HG02870 (cell line): ENCODE measurements around the gene ATP2A3.

Experiments
- ATAC-seq: cut with Tn5 transposase; IDR thresholded peaks from one replicate; pipeline ENCODE4 v1.9.1; 2021; ENCODE audit warnings: mild to moderate bottlenecking, moderate library complexity; ENCODE audit not compliant: unreplicated experiment

The ATP2A3 gene

GRCh38 chr17:3914312-3914670 is 49.9 kb downstream of the ATP2A3 start:
- no peak for ATAC-seq

- ATAC-seq: peak; percentile 51
These were observed 50.5 kb downstream of the ATP2A3 start for GRCh38 chr17:3913531-3914311.

GRCh38 chr17:3912827-3913226 is 51.4 kb downstream of the ATP2A3 start:
- no peak for ATAC-seq

- peak; percentile 62 for ATAC-seq
These were observed 52.8 kb downstream of the ATP2A3 start for GRCh38 chr17:3911271-3912053.

- no peak for ATAC-seq
These were observed 53.6 kb downstream of the ATP2A3 start for GRCh38 chr17:3910420-3911270.

GRCh38 chr17:3909257-3909656 is 55.0 kb downstream of the ATP2A3 start:
- no peak for ATAC-seq

GRCh38 chr17:3907483-3908216 is 56.6 kb downstream of the ATP2A3 start:
- no peak for ATAC-seq

- ATAC-seq: no peak
These were observed 57.4 kb downstream of the ATP2A3 start for GRCh38 chr17:3906881-3907280.

GRCh38 chr17:3905017-3905520 is 59.2 kb downstream of the ATP2A3 start:
- no peak for ATAC-seq

GRCh38 chr17:3904501-3904900 is 59.7 kb downstream of the ATP2A3 start:
- no peak for ATAC-seq

GRCh38 chr17:3903881-3904290 is 60.4 kb downstream of the ATP2A3 start:
- ATAC-seq: no peak

GRCh38 chr17:3903051-3903825 is 61.0 kb downstream of the ATP2A3 start:
- ATAC-seq: no peak

GRCh38 chr17:3900646-3901045 is 63.6 kb downstream of the ATP2A3 start:
- ATAC-seq: no peak

- no peak for ATAC-seq
These were observed 66.5 kb downstream of the ATP2A3 start for GRCh38 chr17:3897731-3898130.

GRCh38 chr17:3896968-3897235 is 67.3 kb downstream of the ATP2A3 start:
- ATAC-seq: no peak

GRCh38 chr17:3896108-3896967 is 67.9 kb downstream of the ATP2A3 start:
- no peak for ATAC-seq

- no peak for ATAC-seq
These were observed 68.9 kb downstream of the ATP2A3 start for GRCh38 chr17:3895354-3895753.

GRCh38 chr17:3894911-3895343 is 69.3 kb downstream of the ATP2A3 start:
- ATAC-seq: no peak

GRCh38 chr17:3894188-3894587 is 70.0 kb downstream of the ATP2A3 start:
- ATAC-seq: no peak
